MCF 10A (cell line): ENCODE results near the gene MAP3K7CL. TPM values are rescaled to one million over a fixed set of nuclear protein-coding genes. Genes with fewer than 3 reads are reported as not detected.

ENCODE experiments used
- Bru-seq: library from RNA; stranded (reverse); fragments of 400-500 nt; gene quantifications from one replicate; lab custom pipeline; 2021; lab: Mats Ljungman, UMichigan
- BruChase-seq, 2 experiments: library from RNA; stranded (reverse); fragments of 400-500 nt; gene quantifications; one replicate each; lab custom pipeline; 2021; lab: Mats Ljungman, UMichigan
- BruUV-seq: library from RNA; stranded (reverse); fragments of 400-500 nt; replicated peaks from 2 replicates; lab custom pipeline; 2021; lab: Mats Ljungman, UMichigan
- CTCF ChIA-PET: fragments of 300-600 bp; sonication (Branson Sonifier 250); formaldehyde crosslinking; extraction: SDS; loops from one replicate; lab custom pipeline; 2021; ENCODE audit warnings: antibody characterized with exemption, inconsistent platforms; lab: Yijun Ruan, JAX
- POLR2A ChIA-PET: fragments of 300-600, 350-650 bp; sonication (Branson Sonifier 250); formaldehyde crosslinking; extraction: SDS; loops from one replicate; lab custom pipeline; 2020; ENCODE audit warnings: antibody characterized with exemption, inconsistent platforms; lab: Yijun Ruan, JAX
- DNase-seq: peaks from one replicate; pipeline ENCODE4 v3.0.0-alpha.2; 2018; ENCODE audit not compliant: unreplicated experiment
- H3K27ac Mint-ChIP-seq: one replicate; pipeline ENCODE4 v1.8.0; 2022; ENCODE audit warnings: mild to moderate bottlenecking, low read depth, mixed read lengths; ENCODE audit not compliant: unreplicated experiment
- H3K27me3 Mint-ChIP-seq: one replicate; pipeline ENCODE4 v1.8.0; 2022; ENCODE audit warnings: mixed read lengths; ENCODE audit not compliant: insufficient read depth, unreplicated experiment
- H3K36me3 Mint-ChIP-seq: one replicate; pipeline ENCODE4 v1.8.0; 2022; ENCODE audit warnings: mild to moderate bottlenecking, moderate library complexity, mixed read lengths; ENCODE audit not compliant: insufficient read depth, unreplicated experiment
- H3K4me1 Mint-ChIP-seq: one replicate; pipeline ENCODE4 v1.8.0; 2022; ENCODE audit warnings: mixed read lengths; ENCODE audit not compliant: insufficient read depth, unreplicated experiment
- H3K4me3 Mint-ChIP-seq: one replicate; pipeline ENCODE4 v1.8.0; 2022; ENCODE audit warnings: mild to moderate bottlenecking, moderate library complexity, mixed read lengths; ENCODE audit not compliant: unreplicated experiment
- H3K9me3 Mint-ChIP-seq: one replicate; pipeline ENCODE4 v1.8.0; 2022; ENCODE audit warnings: mixed read lengths; ENCODE audit not compliant: unreplicated experiment
- CTCF ChIP-seq: fragments of 200-600 bp; IDR thresholded peaks from one replicate; pipeline ENCODE4 v1.8.0; 2022; ENCODE audit warnings: antibody characterized with exemption, mild to moderate bottlenecking; ENCODE audit not compliant: unreplicated experiment
- intact Hi-C: fragments of 100-400 bp; cut with micrococcal nuclease; formaldehyde crosslinking; loops from 2 replicates; pipeline ENCODE4 v1.14.1; 2022
- long read RNA-seq: library from polyadenylated mRNA; stranded (forward); transcript quantifications from one replicate; pipeline ENCODE4 v2.0.0, GENCODE V29; 2022
- total RNA-seq: library from RNA; stranded (reverse); gene quantifications from 2 replicates; pipeline ENCODE4 v1.2.3, GENCODE V29; 2022

MAP3K7CL gene
- total RNA-seq = 4.9 and 6.3 TPM in 2 replicates
- Bru-seq, nascent RNA = percentile 30 among the genes with signal in this experiment
- BruChase-seq, experiment 1, labeled RNA remaining after a 6-hour chase = percentile 34 among the genes with signal in this experiment
- BruChase-seq, experiment 2, labeled RNA remaining after a 2-hour chase = percentile 30 among the genes with signal in this experiment
- long read RNA-seq, transcript MAP3K7CL-213 (4 exons, 835 nt) = major isoform, 18 of 21 reads
- long read RNA-seq, partial matches to known transcripts = 0 of 21 reads
- long read RNA-seq, other reads (novel, unspliced or antisense) = 3 of 21 reads

GRCh38 chr21:29130270-29130969, at the start of gene MAP3K7CL:
Gene MAP3K7CL (plus strand): TSS chr21:29130644. CDS start chr21:29133345, 2,701 bp downstream.
- no peaks in the 10 kb centered on the region for H3K27me3 Mint-ChIP-seq
- peak; percentile 66 for DNase-seq
- H3K4me1 Mint-ChIP-seq = peaks cover 10% of the 10 kb centered on the region
- no peak within 1 kb of the TSS for H3K4me3 Mint-ChIP-seq
- POLR2A ChIA-PET = interaction anchor here (0.6 to 4.3 kb wide), 8 partner anchors 14 to 212 kb away, joined by 3 to 33 read pairs (median 3); no protein-coding TSS in a partner anchor
- no peak for TF ChIP-seq CTCF
- no peaks in the 10 kb centered on the region for H3K9me3 Mint-ChIP-seq
- CTCF ChIA-PET = interaction anchor here (0.5 to 1.6 kb wide), 7 partner anchors 15 to 1898 kb away, joined by 3 to 8 read pairs (median 4); partner anchors contain the start of gene KRTAP8-1
- H3K27ac Mint-ChIP-seq = peak within 1 kb of the TSS; percentile 78
- BruUV-seq = no TSS peak
- H3K36me3 Mint-ChIP-seq = no peaks in the 10 kb centered on the region
- intact Hi-C loops = no loop called here

GRCh38 chr21:29082046-29082815, 48.2 kb upstream of the MAP3K7CL start:
- peaks cover 7% of the 10 kb centered on the region for H3K4me1 Mint-ChIP-seq
- H3K4me3 Mint-ChIP-seq = no peak overlapping the region
- H3K9me3 Mint-ChIP-seq = no peaks in the 10 kb centered on the region
- intact Hi-C loops = no loop called here
- BruUV-seq = no TSS peak
- no peaks in the 10 kb centered on the region for H3K27me3 Mint-ChIP-seq
- CTCF ChIA-PET = interaction anchor here (0.6 to 1.8 kb wide), 5 partner anchors 14 to 292 kb away, joined by 3 to 8 read pairs (median 3); no protein-coding TSS in a partner anchor
- no peak for DNase-seq
- no peak overlapping the region for H3K27ac Mint-ChIP-seq
- H3K36me3 Mint-ChIP-seq = peaks cover 6% of the 10 kb centered on the region
- POLR2A ChIA-PET = interaction anchor here (1.0 to 1.6 kb wide), 2 partner anchors 9 to 219 kb away, joined by 3 to 13 read pairs; partner anchors contain the start of gene CCT8
- TF ChIP-seq CTCF = no peak

GRCh38 chr21:29083306-29083705, 47.1 kb upstream of the MAP3K7CL start:
- DNase-seq = no peak
- CTCF ChIA-PET = interaction anchor here (1.0 to 1.8 kb wide), 2 partner anchors 81 to 288 kb away, joined by 3 to 8 read pairs; no protein-coding TSS in a partner anchor
- TF ChIP-seq CTCF = no peak
- H3K4me1 Mint-ChIP-seq = peaks cover 7% of the 10 kb centered on the region
- H3K27me3 Mint-ChIP-seq = no peaks in the 10 kb centered on the region
- H3K9me3 Mint-ChIP-seq = no peaks in the 10 kb centered on the region
- POLR2A ChIA-PET = no interaction called here
- no peak overlapping the region for H3K27ac Mint-ChIP-seq
- no peak overlapping the region for H3K4me3 Mint-ChIP-seq
- peaks cover 6% of the 10 kb centered on the region for H3K36me3 Mint-ChIP-seq
- no TSS peak for BruUV-seq
- intact Hi-C loops = no loop called here
